ENCODE measurements around the gene PAQR4. TPM values are rescaled to one million over a fixed set of nuclear protein-coding genes. Genes with fewer than 3 reads are reported as not detected.

PAQR4 gene
- total RNA-seq, 1 experiment from 2014 or later: 77.4 TPM

Other genes with a start within 250 kb of the PAQR4 start
- 1.1 TPM in 1 of 2 replicates, not detected in the other for gene PRSS27, start 249.1 kb upstream of the PAQR4 start, total RNA-seq (2014; rRNA removed; shearing (Covaris generic); ENCODE audit: low replicate concordance)
- gene SRRM2, start 216.7 kb upstream of the PAQR4 start, total RNA-seq (2014; rRNA removed; shearing (Covaris generic); ENCODE audit: low replicate concordance): 15.3 and 31.2 TPM in 2 replicates
- gene ELOB, start 192.1 kb upstream of the PAQR4 start, total RNA-seq (2014; rRNA removed; shearing (Covaris generic); ENCODE audit: low replicate concordance): 473 and 526 TPM in 2 replicates
- gene PRSS33, start 181.8 kb upstream of the PAQR4 start, total RNA-seq (2014; rRNA removed; shearing (Covaris generic); ENCODE audit: low replicate concordance): not detected in 2 replicates
- gene PRSS41, start 170.9 kb upstream of the PAQR4 start, total RNA-seq (2014; rRNA removed; shearing (Covaris generic); ENCODE audit: low replicate concordance): not detected in 2 replicates
- not detected in 2 replicates for gene PRSS21, start 152.1 kb upstream of the PAQR4 start, total RNA-seq (2014; rRNA removed; shearing (Covaris generic); ENCODE audit: low replicate concordance)
- 0.93 TPM in 1 of 2 replicates, not detected in the other for gene ZG16B, start 139.0 kb upstream of the PAQR4 start, total RNA-seq (2014; rRNA removed; shearing (Covaris generic); ENCODE audit: low replicate concordance)
- not detected in 2 replicates for gene PRSS22, start 111.2 kb upstream of the PAQR4 start, total RNA-seq (2014; rRNA removed; shearing (Covaris generic); ENCODE audit: low replicate concordance)
- 121 and 161 TPM in 2 replicates for gene FLYWCH2, start 86.1 kb upstream of the PAQR4 start, total RNA-seq (2014; rRNA removed; shearing (Covaris generic); ENCODE audit: low replicate concordance)
- gene FLYWCH1, start 57.4 kb upstream of the PAQR4 start, total RNA-seq (2014; rRNA removed; shearing (Covaris generic); ENCODE audit: low replicate concordance): 133 and 149 TPM in 2 replicates
- gene KREMEN2, start 5.1 kb upstream of the PAQR4 start, total RNA-seq (2014; rRNA removed; shearing (Covaris generic); ENCODE audit: low replicate concordance): 18.2 and 32.8 TPM in 2 replicates
- 25.5 and 39.1 TPM in 2 replicates for gene PKMYT1, start 11.1 kb downstream of the PAQR4 start, total RNA-seq (2014; rRNA removed; shearing (Covaris generic); ENCODE audit: low replicate concordance)
- gene CLDN9, start 43.6 kb downstream of the PAQR4 start, total RNA-seq (2014; rRNA removed; shearing (Covaris generic); ENCODE audit: low replicate concordance): 0.07 TPM in 1 of 2 replicates, not detected in the other
- gene CLDN6, start 48.8 kb downstream of the PAQR4 start, total RNA-seq (2014; rRNA removed; shearing (Covaris generic); ENCODE audit: low replicate concordance): not detected in 2 replicates
- 975 and 1,222 TPM in 2 replicates for gene TNFRSF12A, start 51.0 kb downstream of the PAQR4 start, total RNA-seq (2014; rRNA removed; shearing (Covaris generic); ENCODE audit: low replicate concordance)
- gene HCFC1R1, start 54.6 kb downstream of the PAQR4 start, total RNA-seq (2014; rRNA removed; shearing (Covaris generic); ENCODE audit: low replicate concordance): 461 and 685 TPM in 2 replicates
- 247 and 252 TPM in 2 replicates for gene THOC6, start 54.7 kb downstream of the PAQR4 start, total RNA-seq (2014; rRNA removed; shearing (Covaris generic); ENCODE audit: low replicate concordance)
- gene BICDL2, start 67.6 kb downstream of the PAQR4 start, total RNA-seq (2014; rRNA removed; shearing (Covaris generic); ENCODE audit: low replicate concordance): not detected in 2 replicates
- not detected in 2 replicates for gene MMP25, start 77.2 kb downstream of the PAQR4 start, total RNA-seq (2014; rRNA removed; shearing (Covaris generic); ENCODE audit: low replicate concordance)
- gene IL32, start 96.3 kb downstream of the PAQR4 start, total RNA-seq (2014; rRNA removed; shearing (Covaris generic); ENCODE audit: low replicate concordance): 171 and 219 TPM in 2 replicates
- gene ZSCAN10, start 129.9 kb downstream of the PAQR4 start, total RNA-seq (2014; rRNA removed; shearing (Covaris generic); ENCODE audit: low replicate concordance): not detected in 2 replicates
- gene ZNF205, start 143.2 kb downstream of the PAQR4 start, total RNA-seq (2014; rRNA removed; shearing (Covaris generic); ENCODE audit: low replicate concordance): 20.0 and 28.4 TPM in 2 replicates
- 2.6 and 4.8 TPM in 2 replicates for gene ZNF213, start 165.7 kb downstream of the PAQR4 start, total RNA-seq (2014; rRNA removed; shearing (Covaris generic); ENCODE audit: low replicate concordance)
- not detected in 2 replicates for gene OR1F1, start 218.9 kb downstream of the PAQR4 start, total RNA-seq (2014; rRNA removed; shearing (Covaris generic); ENCODE audit: low replicate concordance)

Data from Caki2 (cell line).